K562 (cell line): ENCODE measurements around the gene ZBTB18. TPM values are rescaled to one million over a fixed set of nuclear protein-coding genes. Genes with fewer than 3 reads are reported as not detected.

Experiments used
- GABPA ChIP-seq: fragments of 200-800 bp; sonication (Bioruptor generic); conservative IDR thresholded peaks from 2 replicates; pipeline ENCODE4 v1.6.1; 2016; ENCODE audit warnings: low read depth, missing genetic modification characterization, missing compliant biosample characterization
- NUFIP1 ChIP-seq: fragments of 450-650 bp; IDR thresholded peaks from 2 replicates; pipeline ENCODE4 v1.6.1; 2018; ENCODE audit not compliant: partially characterized antibody
- ZBTB40 ChIP-seq, 2 experiments: fragments of 450-650 bp in 1 of 2; sonication (generic) in 1 of 2; formaldehyde crosslinking in 1 of 2; IDR thresholded peaks; 2 replicates each; pipeline versions ENCODE4 v1.7.1 to v1.9.0; 2016 to 2022; ENCODE audit warnings: inconsistent platforms in 1 of 2, mild to moderate bottlenecking in 1 of 2, missing genetic modification reagents in 1 of 2
- polyA plus RNA-seq, 8 experiments: library from polyadenylated mRNA; depleted of rRNA in 4 of 8; stranded (reverse) in 5 of 8; unstranded in 3 of 8; fragments of >200 nt; fragmentation: Nextera tagmentation in 2 of 8; fragmentation: Illumina TruSeq in 1 of 8; extraction: Ambion mirVana in 2 of 8; extraction: Trizol in 1 of 8; gene quantifications; 2 replicates each; pipeline versions ENCODE4 v1.2.1 to v1.2.3, GENCODE V29; 2011 to 2014; ENCODE audit warnings: inconsistent platforms in 1 of 8, missing spikeins in 1 of 8
- total RNA-seq, 7 experiments: library from RNA; depleted of rRNA in 6 of 7; stranded (reverse); fragments of >200 nt in 6 of 7; fragmentation: Illumina TruSeq in 2 of 7; extraction: Trizol in 2 of 7; gene quantifications; 2 replicates each; pipeline versions ENCODE4 v1.2.1 to v1.2.3, GENCODE V29; 2011 to 2021; ENCODE audit warnings: low replicate concordance in 1 of 7

ZBTB18 gene
- total and polyA plus RNA-seq, 9 of the 15 experiments (the other 6 are each of a cell fraction or from before 2014, with no cell fraction given), result 0.13 to 2.6 (median 1.6) TPM

GRCh38 chr1:244087021-244087560 lies 36.0 kb downstream of the ZBTB18 start (continued):
- TF ChIP-seq ZBTB40 (IDR thresholded peaks at IDR 0.05) (no peak), ZBTB40 (CRISPR knock-in tag; IDR thresholded peaks at IDR 0.05) (no peak), NUFIP1 (no peak), GABPA (no peak)
- TF ChIP-seq, all 486 proteins: peak for 0
